ENCODE data around the gene LYSET. TPM values are rescaled to one million over a fixed set of nuclear protein-coding genes. Genes with fewer than 3 reads are reported as not detected.

The LYSET gene
- total RNA-seq, 1 experiment from 2014 or later: 35.7 TPM

DNA sequence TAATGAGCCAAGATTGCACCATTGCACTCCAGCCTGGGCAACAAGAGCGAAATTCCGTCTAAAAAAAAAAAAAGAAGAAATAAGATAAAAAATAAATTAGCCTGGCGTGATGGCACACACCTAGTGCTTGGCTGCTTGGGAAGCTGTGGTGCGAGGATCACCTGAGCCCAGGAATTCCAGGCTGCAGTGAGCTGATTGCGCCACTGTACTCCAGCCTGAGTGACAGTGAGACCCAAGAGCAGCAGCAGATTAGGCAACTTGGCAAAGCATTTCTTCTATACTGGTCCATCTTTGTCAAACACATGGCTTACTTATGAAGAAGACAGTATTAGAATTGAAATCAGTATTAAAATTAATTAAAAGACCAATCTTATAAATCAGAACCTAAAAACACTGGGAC lies 15.4 kb downstream of the LYSET start:
- H3K9ac ChIP-seq (ENCODE audit: low read length): no peak overlapping the region
- no peaks in the 10 kb centered on the region for H4K20me1 ChIP-seq (ENCODE audit: insufficient read depth, low read depth, low read length)
- H3K4me1 ChIP-seq (ENCODE audit: low read length): peaks cover 16% of the 10 kb centered on the region
- H3K36me3 ChIP-seq (ENCODE audit: insufficient read depth, low read length): peaks cover 23% of the 10 kb centered on the region; the same call in 1 of the 2 replicates
- no peaks in the 10 kb centered on the region for H3K9me3 ChIP-seq (ENCODE audit: low read length)
- H3K27me3 ChIP-seq (ENCODE audit: low read length): no peaks in the 10 kb centered on the region
- no peak overlapping the region for H3K4me2 ChIP-seq (ENCODE audit: low read depth, low read length, poor library complexity, severe bottlenecking)
- DNase-seq: no peak
- peaks cover 64% of the 10 kb centered on the region for H3K79me2 ChIP-seq (ENCODE audit: low read length)
- H3K9me2 ChIP-seq (replicated peaks; ENCODE audit: insufficient read depth, low read length): no peaks in the 10 kb centered on the region
- H3K4me3 ChIP-seq (ENCODE audit: low read length): no peak overlapping the region
- no peak overlapping the region for H2AFZ ChIP-seq (ENCODE audit: low read length)
- H3K27ac ChIP-seq (ENCODE audit: low read length): no peak overlapping the region

GRCh38 chr14:93201155-93201704 lies 16.1 kb downstream of the LYSET start:
- peaks cover 64% of the 10 kb centered on the region for H3K79me2 ChIP-seq (ENCODE audit: low read length)
- no peak for DNase-seq
- H3K9ac ChIP-seq (ENCODE audit: low read length): no peak overlapping the region
- H3K9me3 ChIP-seq (ENCODE audit: low read length): no peaks in the 10 kb centered on the region
- H3K4me2 ChIP-seq (ENCODE audit: low read depth, low read length, poor library complexity, severe bottlenecking): no peak overlapping the region
- H3K27me3 ChIP-seq (ENCODE audit: low read length): no peaks in the 10 kb centered on the region
- H3K36me3 ChIP-seq (ENCODE audit: insufficient read depth, low read length): peaks cover 23% of the 10 kb centered on the region; the same call in 1 of the 2 replicates
- no peak overlapping the region for H3K27ac ChIP-seq (ENCODE audit: low read length)
- no peak overlapping the region for H2AFZ ChIP-seq (ENCODE audit: low read length)
- H3K9me2 ChIP-seq (replicated peaks; ENCODE audit: insufficient read depth, low read length): no peaks in the 10 kb centered on the region
- H3K4me1 ChIP-seq (ENCODE audit: low read length): peaks cover 20% of the 10 kb centered on the region
- H4K20me1 ChIP-seq (ENCODE audit: insufficient read depth, low read depth, low read length): no peaks in the 10 kb centered on the region
- no peak overlapping the region for H3K4me3 ChIP-seq (ENCODE audit: low read length)

DNA sequence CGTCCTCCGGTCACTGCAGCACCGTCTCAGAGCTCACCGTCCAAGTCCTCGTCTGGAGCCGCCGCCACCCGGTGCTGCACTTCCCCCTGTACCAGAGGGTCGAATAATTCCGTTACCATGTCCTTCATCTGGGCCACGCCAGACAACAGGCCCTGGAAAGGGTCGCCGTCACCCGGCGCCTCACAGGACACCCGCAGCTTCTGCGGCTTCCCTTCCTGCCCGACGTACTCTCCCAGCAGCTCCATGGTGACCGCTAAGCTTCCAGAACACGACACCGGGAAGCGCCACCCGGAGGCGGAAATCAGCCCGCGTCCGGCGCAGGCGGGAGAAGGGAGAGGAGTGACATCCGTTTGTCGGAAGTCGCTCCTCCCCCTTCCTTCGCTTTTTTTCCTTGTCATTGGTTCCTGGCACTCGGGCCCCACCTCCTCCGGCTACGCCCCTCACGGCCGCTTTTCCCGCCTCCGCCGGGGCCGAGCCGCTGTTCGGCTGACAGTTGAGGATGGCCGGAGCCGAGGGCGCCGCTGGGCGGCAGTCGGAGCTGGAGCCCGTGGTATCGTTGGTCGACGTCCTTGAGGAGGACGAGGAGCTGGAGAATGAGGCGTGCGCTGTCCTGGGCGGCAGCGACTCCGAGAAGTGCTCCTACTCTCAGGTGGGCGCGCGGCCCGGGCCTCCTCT lies 21.8 kb downstream of the LYSET start, which contains the start of the genes GON7 and UBR7:
TSS of gene GON7 (minus strand) at position 273 of the 675 bp plus-strand sequence. CDS start at position 245, 28 bp downstream.
TSS of gene UBR7 (plus strand) at position 464 of the 675 bp plus-strand sequence. CDS start at position 500, 36 bp downstream.
- Histone ChIP-seq H3K9me2 (replicated peaks; ENCODE audit: insufficient read depth, low read length) (no peaks in the 10 kb centered on the region), H2AFZ (ENCODE audit: low read length) (peak within 1 kb of the TSS; percentile 58; the same call in 1 of the 2 replicates), H3K9ac (ENCODE audit: low read length) (peak within 1 kb of the TSS; percentile 93), H3K27ac (ENCODE audit: low read length) (peak within 1 kb of the TSS; percentile 61), H3K9me3 (ENCODE audit: low read length) (no peaks in the 10 kb centered on the region), H3K4me1 (ENCODE audit: low read length) (peaks cover 55% of the 10 kb centered on the region), H4K20me1 (ENCODE audit: insufficient read depth, low read depth, low read length) (no peaks in the 10 kb centered on the region), H3K27me3 (ENCODE audit: low read length) (no peaks in the 10 kb centered on the region), H3K79me2 (ENCODE audit: low read length) (peaks cover 82% of the 10 kb centered on the region), H3K4me2 (ENCODE audit: low read depth, low read length, poor library complexity, severe bottlenecking) (peak within 1 kb of the TSS; percentile 95), H3K4me3 (ENCODE audit: low read length) (peak within 1 kb of the TSS; percentile 98), H3K36me3 (ENCODE audit: insufficient read depth, low read length) (peaks cover 31% of the 10 kb centered on the region; the same call in 1 of the 2 replicates)
- DNase-seq: peak; percentile 99

DNA sequence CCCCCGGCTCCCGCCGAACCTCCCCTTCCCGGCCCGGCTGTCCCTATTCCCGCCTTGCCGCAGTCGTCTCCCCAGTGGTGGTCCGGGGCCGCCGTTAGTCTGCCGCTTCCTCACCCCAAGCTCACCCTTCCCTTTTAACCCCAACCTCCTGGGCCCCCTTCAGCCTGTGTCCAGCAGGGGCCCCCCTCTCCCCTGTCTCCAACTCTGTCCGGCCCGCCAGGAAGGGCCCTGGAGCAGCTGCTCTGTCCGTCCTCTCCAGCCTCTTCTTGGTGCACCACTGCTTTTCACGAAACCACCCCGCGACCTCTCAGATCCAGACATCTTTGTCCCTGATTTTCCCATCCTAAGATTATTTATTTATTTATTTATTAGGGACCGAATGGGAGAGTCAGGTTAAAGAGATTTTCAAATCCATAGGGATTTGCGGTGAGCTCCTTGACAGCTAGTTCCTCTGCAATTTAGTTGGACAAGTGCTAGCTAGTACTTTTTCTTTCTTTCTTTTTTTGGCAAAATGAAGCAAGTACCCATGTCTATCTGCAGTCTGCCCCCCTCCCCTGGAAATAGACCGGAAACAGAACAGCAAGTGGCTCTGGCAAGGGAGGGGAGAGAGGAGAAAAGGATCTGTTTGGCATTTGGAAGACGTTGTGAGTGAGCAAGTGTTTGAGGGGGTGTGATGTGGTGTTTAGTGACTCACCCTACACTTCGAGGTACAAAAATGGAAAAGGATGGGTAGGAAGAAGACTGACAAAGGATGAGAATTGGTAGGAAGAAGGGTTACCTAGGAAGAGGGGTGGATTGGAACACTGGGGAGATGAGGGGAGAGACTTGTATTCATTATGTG lies 22.6 kb downstream of the LYSET start:
- Histone ChIP-seq H2AFZ (ENCODE audit: low read length) (peak overlapping the region; percentile 58; the same call in 1 of the 2 replicates), H3K79me2 (ENCODE audit: low read length) (peaks cover 80% of the 10 kb centered on the region), H3K36me3 (ENCODE audit: insufficient read depth, low read length) (peaks cover 28% of the 10 kb centered on the region; the same call in 1 of the 2 replicates), H4K20me1 (ENCODE audit: insufficient read depth, low read depth, low read length) (no peaks in the 10 kb centered on the region), H3K4me3 (ENCODE audit: low read length) (peak overlapping the region; percentile 98), H3K9me3 (ENCODE audit: low read length) (no peaks in the 10 kb centered on the region), H3K27me3 (ENCODE audit: low read length) (no peaks in the 10 kb centered on the region), H3K9ac (ENCODE audit: low read length) (peak overlapping the region; percentile 93), H3K27ac (ENCODE audit: low read length) (peak overlapping the region; percentile 39), H3K4me2 (ENCODE audit: low read depth, low read length, poor library complexity, severe bottlenecking) (peak overlapping the region; percentile 95), H3K9me2 (replicated peaks; ENCODE audit: insufficient read depth, low read length) (no peaks in the 10 kb centered on the region), H3K4me1 (ENCODE audit: low read length) (peaks cover 60% of the 10 kb centered on the region)
- DNase-seq: peak; percentile 77

- H3K79me2 ChIP-seq (ENCODE audit: low read length): peaks cover 36% of the 10 kb centered on the region
- no peaks in the 10 kb centered on the region for H3K9me3 ChIP-seq (ENCODE audit: low read length)
Observed at GRCh38 chr14:93212432-93212831, 27.3 kb downstream of the LYSET start.

GRCh38 chr14:93214598-93214997 lies 29.5 kb downstream of the LYSET start:
- no peak for DNase-seq
- peaks cover 14% of the 10 kb centered on the region for H3K79me2 ChIP-seq (ENCODE audit: low read length)
- no peak overlapping the region for H3K4me3 ChIP-seq (ENCODE audit: low read length)

More at GRCh38 chr14:93212432-93212831, 27.3 kb downstream of the LYSET start:
- H3K36me3 ChIP-seq (ENCODE audit: insufficient read depth, low read length): peaks cover 30% of the 10 kb centered on the region; the same call in 1 of the 2 replicates
- H3K27ac ChIP-seq (ENCODE audit: low read length): peak overlapping the region; percentile 43
- no peak overlapping the region for H3K4me2 ChIP-seq (ENCODE audit: low read depth, low read length, poor library complexity, severe bottlenecking)
- H3K4me1 ChIP-seq (ENCODE audit: low read length): peaks cover 40% of the 10 kb centered on the region
- no peaks in the 10 kb centered on the region for H3K27me3 ChIP-seq (ENCODE audit: low read length)
- H3K9ac ChIP-seq (ENCODE audit: low read length): no peak overlapping the region
- H3K4me3 ChIP-seq (ENCODE audit: low read length): no peak overlapping the region
- H2AFZ ChIP-seq (ENCODE audit: low read length): no peak overlapping the region
- no peaks in the 10 kb centered on the region for H4K20me1 ChIP-seq (ENCODE audit: insufficient read depth, low read depth, low read length)
- no peaks in the 10 kb centered on the region for H3K9me2 ChIP-seq (replicated peaks; ENCODE audit: insufficient read depth, low read length)
- no peak for DNase-seq

GRCh38 chr14:93219103-93219726 lies 34.1 kb downstream of the LYSET start:
- Histone ChIP-seq H3K27me3 (ENCODE audit: low read length) (no peaks in the 10 kb centered on the region), H3K36me3 (ENCODE audit: insufficient read depth, low read length) (peaks cover 43% of the 10 kb centered on the region), H3K27ac (ENCODE audit: low read length) (no peak overlapping the region), H4K20me1 (ENCODE audit: insufficient read depth, low read depth, low read length) (no peaks in the 10 kb centered on the region), H3K9ac (ENCODE audit: low read length) (no peak overlapping the region), H3K4me3 (ENCODE audit: low read length) (no peak overlapping the region), H3K9me2 (replicated peaks; ENCODE audit: insufficient read depth, low read length) (no peaks in the 10 kb centered on the region), H3K4me2 (ENCODE audit: low read depth, low read length, poor library complexity, severe bottlenecking) (no peak overlapping the region), H2AFZ (ENCODE audit: low read length) (no peak overlapping the region), H3K79me2 (ENCODE audit: low read length) (no peaks in the 10 kb centered on the region), H3K9me3 (ENCODE audit: low read length) (no peaks in the 10 kb centered on the region), H3K4me1 (ENCODE audit: low read length) (peaks cover 2% of the 10 kb centered on the region; the same call in 1 of the 2 replicates)
- DNase-seq: peak; percentile 89

More at GRCh38 chr14:93214598-93214997, 29.5 kb downstream of the LYSET start:
- no peak overlapping the region for H3K27ac ChIP-seq (ENCODE audit: low read length)
- no peaks in the 10 kb centered on the region for H3K27me3 ChIP-seq (ENCODE audit: low read length)
- H3K4me1 ChIP-seq (ENCODE audit: low read length): peaks cover 22% of the 10 kb centered on the region
- H4K20me1 ChIP-seq (ENCODE audit: insufficient read depth, low read depth, low read length): no peaks in the 10 kb centered on the region
- H3K9ac ChIP-seq (ENCODE audit: low read length): no peak overlapping the region
- peaks cover 39% of the 10 kb centered on the region; the same call in 1 of the 2 replicates for H3K36me3 ChIP-seq (ENCODE audit: insufficient read depth, low read length)
- H3K9me2 ChIP-seq (replicated peaks; ENCODE audit: insufficient read depth, low read length): no peaks in the 10 kb centered on the region
- H2AFZ ChIP-seq (ENCODE audit: low read length): no peak overlapping the region
- H3K9me3 ChIP-seq (ENCODE audit: low read length): no peaks in the 10 kb centered on the region
- H3K4me2 ChIP-seq (ENCODE audit: low read depth, low read length, poor library complexity, severe bottlenecking): no peak overlapping the region

Data from Karpas-422 (cell line).